Gastroesophageal sphincter (tissue), 3 donors: ENCODE measurements around the gene COTL1.

Experiments
- CTCF ChIP-seq, 4 experiments: fragments of 200-600 bp in 2 of 4; fragments of 450-650 bp in 2 of 4; sonication (generic) in 1 of 4; IDR thresholded peaks; one replicate each; pipeline ENCODE4 v1.5.1; 2017 to 2019; ENCODE audit warnings: antibody characterized with exemption in 4 of 4, mild to moderate bottlenecking in 2 of 4, moderate library complexity in 2 of 4
- POLR2A ChIP-seq, 2 donors: fragments of 450-650 bp; IDR thresholded peaks; one replicate each; pipeline ENCODE4 v1.6.1; 2017; ENCODE audit warnings: antibody characterized with exemption in 2 of 2, mild to moderate bottlenecking in 2 of 2, moderate library complexity in 1 of 2
- POLR2AphosphoS5 ChIP-seq: sonication (generic); formaldehyde crosslinking; IDR thresholded peaks from one replicate; pipeline ENCODE4 v1.6.1; 2017; ENCODE audit warnings: antibody characterized with exemption

GRCh38 chr16:84616515-84616914 lies 1.4 kb downstream of the COTL1 start:
- TF ChIP-seq CTCF (IDR thresholded peaks at IDR 0.05) = no peak
- TF ChIP-seq POLR2A (IDR thresholded peaks at IDR 0.05) = no peak
- no peak for TF ChIP-seq POLR2AphosphoS5
